Sigmoid colon (tissue), 7 donors: Measurements from ENCODE around the gene RAPGEF3. TPM values are rescaled to one million over a fixed set of nuclear protein-coding genes. Genes with fewer than 3 reads are reported as not detected.

Experiments used
- DNase-seq: peaks from one replicate; pipeline ENCODE4 v3.0.0-alpha.2; 2019
- H3K27ac ChIP-seq, 4 donors: fragments of 200-600 bp; sonication (generic); one replicate each; pipeline ENCODE4 v1.5.1; 2016 to 2019; ENCODE audit warnings: mild to moderate bottlenecking in 1 of 4
- H3K27me3 ChIP-seq, 3 donors: fragments of 200-600 bp; sonication (generic); one replicate each; pipeline ENCODE4 v1.5.1; 2019; ENCODE audit warnings: mild to moderate bottlenecking in 1 of 3
- H3K36me3 ChIP-seq, 4 donors: fragments of 200-600 bp; sonication (generic); one replicate each; pipeline ENCODE4 v1.5.1; 2016 to 2019
- H3K4me1 ChIP-seq, 4 donors: fragments of 200-600 bp; sonication (generic); one replicate each; pipeline ENCODE4 v1.5.1; 2017 to 2019
- H3K4me3 ChIP-seq, 4 donors: fragments of 200-600 bp; sonication (generic); one replicate each; pipeline ENCODE4 v1.5.1; 2017 to 2019; ENCODE audit warnings: mild to moderate bottlenecking in 2 of 4, moderate library complexity in 1 of 4
- H3K9me3 ChIP-seq, 4 donors: fragments of 200-600 bp in 3 of 4; sonication (generic) in 3 of 4; one replicate each; pipeline versions ENCODE4 v1.5.1 to v1.6.1; 2013 to 2019
- EP300 ChIP-seq, 4 donors: sonication (generic); formaldehyde crosslinking; IDR thresholded peaks; one replicate each; pipeline ENCODE4 v1.6.1; 2017; ENCODE audit warnings: antibody characterized with exemption in 4 of 4
- POLR2A ChIP-seq, 2 donors: fragments of 450-650 bp; IDR thresholded peaks; one replicate each; pipeline ENCODE4 v1.6.1; 2016; ENCODE audit warnings: antibody characterized with exemption in 2 of 2, mild to moderate bottlenecking in 2 of 2, moderate library complexity in 2 of 2
- POLR2AphosphoS5 ChIP-seq, 4 donors: sonication (generic); formaldehyde crosslinking; IDR thresholded peaks; one replicate each; pipeline ENCODE4 v1.6.1; 2017; ENCODE audit warnings: antibody characterized with exemption in 4 of 4
- WGBS, 2 donors: extraction: QIAGEN DNeasy Blood & Tissue Kit; methylation state at CpG; one replicate each; pipeline ENCODE4 v1.1.7; 2013; 5-methylcytosine and 5-hydroxymethylcytosine counted together
- intact Hi-C: fragments of 100-400 bp; cut with DNase I; formaldehyde crosslinking; loops from one replicate; pipeline ENCODE4 v1.15.1; 2023
- polyA plus RNA-seq, 3 donors: library from polyadenylated mRNA; stranded (reverse); fragments of 200-250 nt; gene quantifications; one replicate each; pipeline ENCODE4 v1.2.3, GENCODE V29; 2013
- total RNA-seq, 4 donors: library from RNA; depleted of rRNA; stranded (reverse); fragments of >200 nt; gene quantifications; one replicate each; pipeline ENCODE4 v1.1.0, GENCODE V29; 2016
- TF ChIP-seq, protein P1 (sequence below), 4 experiments: fragments of 450-650 bp in 3 of 4; fragments of 200-600 bp in 1 of 4; IDR thresholded peaks; one replicate each; pipeline ENCODE4 v1.5.1; 2016 to 2019; ENCODE audit warnings: antibody characterized with exemption in 4 of 4, mild to moderate bottlenecking in 3 of 4, moderate library complexity in 2 of 4
- donor health status: healthy with polysubstance abuse.
- donor health status: Bipolar disorder and iron deficiency.
- donor health status: healthy.

The RAPGEF3 gene
- total and polyA plus RNA-seq, 7 donors = 3.9 to 36.8 (median 14.6) TPM

- Histone ChIP-seq H3K9me3 (no peaks in the 10 kb centered on the region), H3K4me3 (no peak overlapping the region), H3K27me3 (no peaks in the 10 kb centered on the region), H3K27ac (no peak overlapping the region), H3K36me3 (peaks cover 0 to 24% (median 2%) of the 10 kb centered on the region in 4 donors), H3K4me1 (no peaks in the 10 kb centered on the region)
- no peak for DNase-seq
- TF ChIP-seq EP300 (IDR thresholded peaks at IDR 0.05) (no peak), POLR2A (IDR thresholded peaks at IDR 0.05) (no peak), POLR2AphosphoS5 (IDR thresholded peaks at IDR 0.05) (no peak)
- TF ChIP-seq, protein P1, sequence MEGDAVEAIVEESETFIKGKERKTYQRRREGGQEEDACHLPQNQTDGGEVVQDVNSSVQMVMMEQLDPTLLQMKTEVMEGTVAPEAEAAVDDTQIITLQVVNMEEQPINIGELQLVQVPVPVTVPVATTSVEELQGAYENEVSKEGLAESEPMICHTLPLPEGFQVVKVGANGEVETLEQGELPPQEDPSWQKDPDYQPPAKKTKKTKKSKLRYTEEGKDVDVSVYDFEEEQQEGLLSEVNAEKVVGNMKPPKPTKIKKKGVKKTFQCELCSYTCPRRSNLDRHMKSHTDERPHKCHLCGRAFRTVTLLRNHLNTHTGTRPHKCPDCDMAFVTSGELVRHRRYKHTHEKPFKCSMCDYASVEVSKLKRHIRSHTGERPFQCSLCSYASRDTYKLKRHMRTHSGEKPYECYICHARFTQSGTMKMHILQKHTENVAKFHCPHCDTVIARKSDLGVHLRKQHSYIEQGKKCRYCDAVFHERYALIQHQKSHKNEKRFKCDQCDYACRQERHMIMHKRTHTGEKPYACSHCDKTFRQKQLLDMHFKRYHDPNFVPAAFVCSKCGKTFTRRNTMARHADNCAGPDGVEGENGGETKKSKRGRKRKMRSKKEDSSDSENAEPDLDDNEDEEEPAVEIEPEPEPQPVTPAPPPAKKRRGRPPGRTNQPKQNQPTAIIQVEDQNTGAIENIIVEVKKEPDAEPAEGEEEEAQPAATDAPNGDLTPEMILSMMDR (IDR thresholded peaks at IDR 0.05) = peak; percentile 60 to 69 (median 66)
- 78 to 80% methylated on average over 4 of the region's 4 CpGs for WGBS, 2 donors
- intact Hi-C loops = loop anchor here (2.0 to 10.0 kb wide), 4 partner anchors 129 to 654 kb away; no protein-coding TSS in a partner anchor
Measured at GRCh38 chr12:47686645-47687240, 71.9 kb downstream of the RAPGEF3 start.

Other genes starting within 250 kb of the RAPGEF3 start
- gene RPAP3, start 52.9 kb downstream of the RAPGEF3 start, total RNA-seq = 10 to 100 TPM; 21.0 to 29.3 (median 25.6) TPM
- 10 to 100 TPM in 2 of 3 donors, 1 to 10 TPM in 1; 6.7 to 14.5 (median 10.2) TPM for gene RPAP3, start 52.9 kb downstream of the RAPGEF3 start, polyA plus RNA-seq
- gene ENDOU, start 33.4 kb downstream of the RAPGEF3 start, total RNA-seq = 1 to 10 TPM in 1 of 4 donors, under 1 TPM in 2, not detected in 1; 0.36 to 1.6 (median 0.49) TPM
- under 1 TPM in 1 of 3 donors, not detected in 2; 0.25 TPM for gene ENDOU, start 33.4 kb downstream of the RAPGEF3 start, polyA plus RNA-seq
- gene SLC48A1, start 14.4 kb upstream of the RAPGEF3 start, total RNA-seq = 10 to 100 TPM; 30.3 to 46.6 (median 32.2) TPM
- 10 to 100 TPM in 2 of 3 donors, 1 to 10 TPM in 1; 6.9 to 14.2 (median 12.0) TPM for gene SLC48A1, start 14.4 kb upstream of the RAPGEF3 start, polyA plus RNA-seq
- gene HDAC7, start 61.0 kb upstream of the RAPGEF3 start, total RNA-seq = 10 to 100 TPM; 45.3 to 79.2 (median 53.1) TPM
- gene HDAC7, start 61.0 kb upstream of the RAPGEF3 start, polyA plus RNA-seq = 10 to 100 TPM in 2 of 3 donors, 1 to 10 TPM in 1; 6.5 to 44.8 (median 16.8) TPM
- gene VDR, start 146.1 kb upstream of the RAPGEF3 start, total RNA-seq = 1 to 10 TPM in 3 of 4 donors, under 1 TPM in 1; 0.71 to 2.5 (median 1.5) TPM
- 10 to 100 TPM; 36.0 to 69.1 (median 60.5) TPM for gene VDR, start 146.1 kb upstream of the RAPGEF3 start, polyA plus RNA-seq
- gene TMEM106C, start 204.7 kb upstream of the RAPGEF3 start, total RNA-seq = 100 to 1,000 TPM in 2 of 4 donors, 10 to 100 TPM in 2; 46.2 to 122 (median 92.2) TPM
- gene TMEM106C, start 204.7 kb upstream of the RAPGEF3 start, polyA plus RNA-seq = 100 to 1,000 TPM; 145 to 199 (median 169) TPM
- not detected for gene COL2A1, start 245.6 kb upstream of the RAPGEF3 start, total RNA-seq
- under 1 TPM in 2 of 3 donors, not detected in 1; 0.17 to 0.60 TPM for gene COL2A1, start 245.6 kb upstream of the RAPGEF3 start, polyA plus RNA-seq